HG02885 (cell line): ENCODE results near the gene PRAF2.

Experiments used
- ATAC-seq: cut with Tn5 transposase; IDR thresholded peaks from one replicate; pipeline ENCODE4 v1.9.1; 2021; ENCODE audit warnings: mild to moderate bottlenecking; ENCODE audit not compliant: unreplicated experiment, poor library complexity

PRAF2 gene

DNA sequence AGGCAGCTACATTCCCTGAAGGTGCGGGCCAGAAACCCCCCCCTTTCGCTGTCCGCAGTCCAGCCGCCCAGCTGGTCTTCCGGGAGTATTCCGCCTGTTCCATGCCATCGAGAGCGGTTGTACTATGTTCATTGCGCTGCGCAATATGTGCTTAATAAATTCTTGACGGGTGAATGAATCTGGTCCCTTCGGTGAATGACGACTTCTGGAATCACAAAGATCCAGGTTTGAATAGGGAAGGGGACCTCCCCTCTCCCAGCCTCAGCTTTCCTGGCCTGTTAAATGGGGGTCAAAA is 29.9 kb downstream of the PRAF2 start:
- no peak for ATAC-seq

- peak; percentile 92 for ATAC-seq
These were observed 30.4 kb downstream of the PRAF2 start, which contains the start of gene TFE3 for GRCh38 chrX:49043220-49043986. TFE3 (minus strand) TSS chrX:49043357; CDS start chrX:49043226, 131 bp downstream.

- no peak for ATAC-seq
These were observed 31.1 kb downstream of the PRAF2 start for GRCh38 chrX:49042581-49043219.

- ATAC-seq = no peak
These were observed 31.8 kb downstream of the PRAF2 start for GRCh38 chrX:49041744-49042580.

GRCh38 chrX:49040376-49040955 is 33.3 kb downstream of the PRAF2 start:
- no peak for ATAC-seq

DNA sequence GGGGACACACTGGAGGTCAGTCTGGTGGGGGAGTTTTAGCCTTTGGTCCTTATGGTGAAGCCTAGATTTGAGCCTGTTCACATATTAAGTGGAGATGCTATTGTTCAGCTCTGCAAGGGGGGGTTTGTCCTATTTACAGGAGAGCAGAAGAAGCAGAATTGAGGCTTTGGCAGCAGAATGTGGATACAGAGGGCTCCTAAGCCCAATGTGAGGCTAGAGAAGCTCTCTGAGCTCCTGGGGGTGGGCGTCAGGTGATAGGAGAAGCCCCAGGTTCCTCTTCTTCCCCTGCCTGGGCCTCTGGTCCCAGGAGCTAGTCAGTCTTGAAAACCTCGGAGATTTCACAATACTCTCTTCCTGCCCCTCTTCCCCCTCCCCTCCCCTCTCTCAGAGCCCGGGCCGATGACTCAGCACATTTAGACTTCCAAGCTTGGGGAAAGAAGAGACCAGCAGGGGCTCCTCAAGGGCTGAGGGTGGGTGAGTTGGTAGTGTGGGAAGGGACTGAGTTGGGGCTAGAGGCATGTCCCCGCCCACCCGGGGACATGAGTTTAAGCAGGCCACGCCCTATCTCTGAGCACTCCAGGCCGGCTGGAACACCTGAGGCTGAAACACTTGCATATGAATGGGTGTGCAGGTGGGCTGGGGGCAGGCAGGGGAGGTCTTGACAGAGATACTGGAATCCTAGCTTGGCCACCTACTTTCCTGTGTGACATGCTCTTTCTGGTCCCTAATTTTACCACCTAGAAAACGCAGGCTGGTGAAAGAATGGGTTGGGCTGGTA is 34.0 kb downstream of the PRAF2 start:
- ATAC-seq = no peak

- ATAC-seq = no peak
These were observed 35.8 kb downstream of the PRAF2 start for GRCh38 chrX:49037883-49038475.

- ATAC-seq = no peak
These were observed 43.5 kb downstream of the PRAF2 start for GRCh38 chrX:49030283-49030682.

GRCh38 chrX:49029876-49030275 is 43.9 kb downstream of the PRAF2 start:
- ATAC-seq = no peak
